HFFc6 (cell line): ENCODE results near the gene STYX. TPM values are rescaled to one million over a fixed set of nuclear protein-coding genes. Genes with fewer than 3 reads are reported as not detected.

ENCODE experiments used
- DNase-seq: peaks from one replicate; pipeline ENCODE4 v3.0.0-alpha.2; 2018
- H3K27ac Mint-ChIP-seq: 2 replicates; pipeline ENCODE4 v1.8.0; 2020; ENCODE audit warnings: mild to moderate bottlenecking, mixed read lengths
- H3K27me3 Mint-ChIP-seq: 2 replicates; pipeline ENCODE4 v1.8.0; 2021; ENCODE audit warnings: mild to moderate bottlenecking, moderate library complexity, mixed read lengths; ENCODE audit not compliant: insufficient read depth
- H3K36me3 Mint-ChIP-seq: 2 replicates; pipeline ENCODE4 v1.8.0; 2021; ENCODE audit warnings: low read depth, mixed read lengths
- H3K4me1 Mint-ChIP-seq: 2 replicates; pipeline ENCODE4 v1.8.0; 2020; ENCODE audit warnings: low read depth, mixed read lengths
- H3K4me3 Mint-ChIP-seq: 2 replicates; pipeline ENCODE4 v1.8.0; 2020; ENCODE audit warnings: mild to moderate bottlenecking, moderate library complexity, mixed read lengths
- H3K9me3 Mint-ChIP-seq: 2 replicates; pipeline ENCODE4 v1.8.0; 2020; ENCODE audit warnings: mild to moderate bottlenecking, mixed read lengths
- CTCF ChIP-seq: fragments of 200-600 bp; sonication (generic); IDR thresholded peaks from 2 replicates; pipeline ENCODE4 v1.5.0; 2021; ENCODE audit warnings: antibody characterized with exemption, mild to moderate bottlenecking
- long read RNA-seq: library from polyadenylated mRNA; unstranded; transcript quantifications from one replicate; pipeline ENCODE4 v2.0.0, GENCODE V29; 2019
- total RNA-seq, 6 experiments: library from RNA; stranded (reverse); fragmentation: NEBNext Ultra II Directional; extraction: Animal tissue kit (Norgen Biotek cat#: 25700); gene quantifications; 2 replicates in 1 of 6; 3 replicates in 5 of 6; pipeline ENCODE4 v1.2.3, GENCODE V29; 2021

Gene STYX
- 10 to 100 TPM; 19.3 to 24.7 (median 22.8) TPM for total RNA-seq
- long read RNA-seq, full-length matches to known transcripts: 22 of 57 reads
- long read RNA-seq, partial matches to known transcripts: 2 of 57 reads
- long read RNA-seq, other reads (novel, unspliced or antisense): 33 of 57 reads

- TF ChIP-seq CTCF: peak; percentile 61
These were observed at the start of gene STYX for GRCh38 chr14:52729925-52730708. STYX (plus strand) TSS chr14:52730166; CDS start chr14:52730475, 309 bp downstream.

DNA sequence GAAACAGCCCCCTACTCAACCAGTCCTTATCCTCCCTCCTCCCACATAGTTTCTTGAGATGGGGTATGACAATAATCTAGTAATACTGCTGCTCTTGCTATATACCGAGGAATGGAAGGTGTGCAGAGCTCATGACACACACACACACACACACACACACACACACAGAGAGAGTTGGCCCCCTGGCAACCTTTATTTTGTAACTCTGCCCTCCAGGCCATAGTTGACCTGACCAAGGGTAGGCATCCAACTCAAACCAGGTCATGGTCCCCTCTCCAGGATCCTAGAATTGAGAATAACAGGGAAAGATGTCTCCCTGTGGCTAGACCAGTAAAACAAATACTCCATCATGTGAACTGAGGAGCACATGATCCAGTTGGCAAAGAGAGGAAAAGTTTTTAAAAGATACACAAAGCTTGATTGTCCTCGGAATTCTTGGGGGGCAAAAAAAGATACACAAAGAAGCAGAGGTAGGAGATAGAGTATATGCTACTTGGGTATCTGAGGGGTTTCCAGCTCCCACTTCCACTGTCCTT lies 45.9 kb upstream of the STYX start:
- DNase-seq: no peak
- Mint-ChIP-seq H3K9me3 (no peaks in the 10 kb centered on the region), H3K27ac (no peak overlapping the region), H3K4me3 (no peak overlapping the region), H3K4me1 (no peaks in the 10 kb centered on the region), H3K27me3 (no peaks in the 10 kb centered on the region), H3K36me3 (no peaks in the 10 kb centered on the region)
- TF ChIP-seq CTCF: no peak

More at GRCh38 chr14:52729925-52730708, at the start of gene STYX:
- Mint-ChIP-seq H3K27me3 (no peaks in the 10 kb centered on the region; the same call in 1 of the 2 replicates), H3K27ac (peak within 1 kb of the TSS; percentile 90), H3K4me1 (peaks cover 25% of the 10 kb centered on the region), H3K36me3 (peaks cover 29% of the 10 kb centered on the region), H3K9me3 (no peaks in the 10 kb centered on the region), H3K4me3 (peak within 1 kb of the TSS; percentile 98)
- DNase-seq: peak; percentile 95

GRCh38 chr14:52686176-52686575 lies 43.8 kb upstream of the STYX start:
- no peak for TF ChIP-seq CTCF
- no peak for DNase-seq
- H3K27ac Mint-ChIP-seq: no peak overlapping the region
- no peak overlapping the region for H3K4me3 Mint-ChIP-seq
- no peaks in the 10 kb centered on the region for H3K27me3 Mint-ChIP-seq
- H3K9me3 Mint-ChIP-seq: no peaks in the 10 kb centered on the region
- no peaks in the 10 kb centered on the region for H3K36me3 Mint-ChIP-seq
- H3K4me1 Mint-ChIP-seq: peaks cover under 1% of the 10 kb centered on the region; the same call in 1 of the 2 replicates

- Mint-ChIP-seq H3K4me1 (peaks cover 34% of the 10 kb centered on the region), H3K27ac (no peak overlapping the region), H3K27me3 (no peaks in the 10 kb centered on the region), H3K36me3 (no peaks in the 10 kb centered on the region), H3K9me3 (no peaks in the 10 kb centered on the region), H3K4me3 (no peak overlapping the region)
- no peak for TF ChIP-seq CTCF
- DNase-seq: no peak
These were observed 38.8 kb upstream of the STYX start for GRCh38 chr14:52690983-52691760.

- no peaks in the 10 kb centered on the region for H3K36me3 Mint-ChIP-seq
- DNase-seq: no peak
- no peaks in the 10 kb centered on the region for H3K27me3 Mint-ChIP-seq
- no peak for TF ChIP-seq CTCF
- H3K27ac Mint-ChIP-seq: no peak overlapping the region; the same call in 1 of the 2 replicates
- no peak overlapping the region for H3K4me3 Mint-ChIP-seq
- no peaks in the 10 kb centered on the region for H3K9me3 Mint-ChIP-seq
- H3K4me1 Mint-ChIP-seq: peaks cover 34% of the 10 kb centered on the region
These were observed 37.6 kb upstream of the STYX start for GRCh38 chr14:52692248-52692962.
